ENCODE data around the gene NEUROG1. TPM values are rescaled to one million over a fixed set of nuclear protein-coding genes. Genes with fewer than 3 reads are reported as not detected.

The NEUROG1 gene
- total RNA-seq, 1 donor from 2014 or later: not detected

DNA sequence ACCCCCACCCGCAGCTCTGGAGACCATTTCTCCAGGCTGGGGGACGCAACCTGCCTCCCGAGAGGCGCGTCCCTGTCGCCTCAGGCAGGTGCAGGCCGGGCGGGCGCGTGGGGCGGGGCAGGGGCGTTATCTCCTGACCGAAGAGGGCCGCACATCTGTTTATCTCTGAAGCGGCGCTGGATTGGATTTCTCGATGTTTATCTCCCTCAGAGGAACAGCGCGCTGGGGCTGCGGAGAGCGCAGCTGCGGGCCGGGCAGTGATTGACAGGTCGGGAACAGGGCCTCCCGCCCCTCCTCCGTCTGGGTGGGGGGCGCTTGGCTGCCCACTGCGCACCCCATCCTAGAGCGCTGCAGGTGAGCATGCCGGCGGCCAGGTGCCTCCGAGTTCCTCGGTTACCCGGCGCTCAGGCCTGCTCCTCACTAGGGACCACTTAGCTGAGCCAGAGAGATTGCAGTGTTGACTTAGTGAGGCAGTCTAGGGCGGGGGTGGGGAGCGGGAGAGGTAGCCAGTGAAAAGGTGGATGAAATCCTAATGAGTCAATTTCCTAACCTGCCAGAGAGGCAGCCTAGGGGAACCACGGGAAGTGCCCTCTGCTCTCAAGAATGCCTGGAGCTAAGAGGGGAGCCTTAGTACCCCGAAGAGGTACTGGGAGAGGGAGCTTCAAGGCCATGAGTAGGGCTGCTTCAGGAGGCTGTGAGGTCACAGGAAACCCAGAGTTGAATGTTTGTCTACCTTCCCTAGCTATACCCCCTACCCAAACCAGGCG is 44.0 kb downstream of the NEUROG1 start:
- peaks cover 43% of the 10 kb centered on the region for H3K4me1 ChIP-seq
- no peaks in the 10 kb centered on the region for H3K27me3 ChIP-seq

DNA sequence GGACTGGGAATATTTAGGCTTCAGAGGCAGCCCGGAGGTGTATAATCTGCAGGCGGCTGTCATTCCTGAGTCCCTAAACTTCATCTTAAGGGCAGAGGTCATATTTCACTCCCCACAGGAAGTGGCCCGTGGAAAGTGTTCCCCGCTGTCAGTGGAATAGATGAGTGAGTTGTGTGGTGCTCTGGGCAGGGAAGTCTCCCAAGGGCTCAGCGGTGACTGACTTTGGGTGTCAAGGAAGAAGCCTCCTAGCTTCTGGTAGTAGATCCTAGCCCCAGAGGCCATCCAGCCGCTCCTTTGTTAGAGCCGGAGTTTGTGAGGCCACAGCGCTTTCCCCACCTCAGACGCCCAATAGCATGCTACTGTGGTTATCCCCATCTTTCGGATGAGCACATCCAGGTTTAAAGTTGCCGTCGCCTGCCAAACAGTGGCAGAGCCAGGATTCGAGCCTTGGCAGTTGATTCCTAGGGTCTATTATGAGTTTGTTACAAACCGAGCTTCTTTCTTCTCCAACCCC is 44.7 kb downstream of the NEUROG1 start:
- no peak for DNase-seq (ENCODE audit: extremely low spot score in 2 of 2)
- Histone ChIP-seq H3K27me3 (no peaks in the 10 kb centered on the region), H3K36me3 (no peaks in the 10 kb centered on the region), H3K4me3 (no peak overlapping the region), H3K4me1 (peaks cover 43% of the 10 kb centered on the region), H3K27ac (no peak overlapping the region), H3K9me3 (no peaks in the 10 kb centered on the region)
- TF ChIP-seq, protein P1, sequence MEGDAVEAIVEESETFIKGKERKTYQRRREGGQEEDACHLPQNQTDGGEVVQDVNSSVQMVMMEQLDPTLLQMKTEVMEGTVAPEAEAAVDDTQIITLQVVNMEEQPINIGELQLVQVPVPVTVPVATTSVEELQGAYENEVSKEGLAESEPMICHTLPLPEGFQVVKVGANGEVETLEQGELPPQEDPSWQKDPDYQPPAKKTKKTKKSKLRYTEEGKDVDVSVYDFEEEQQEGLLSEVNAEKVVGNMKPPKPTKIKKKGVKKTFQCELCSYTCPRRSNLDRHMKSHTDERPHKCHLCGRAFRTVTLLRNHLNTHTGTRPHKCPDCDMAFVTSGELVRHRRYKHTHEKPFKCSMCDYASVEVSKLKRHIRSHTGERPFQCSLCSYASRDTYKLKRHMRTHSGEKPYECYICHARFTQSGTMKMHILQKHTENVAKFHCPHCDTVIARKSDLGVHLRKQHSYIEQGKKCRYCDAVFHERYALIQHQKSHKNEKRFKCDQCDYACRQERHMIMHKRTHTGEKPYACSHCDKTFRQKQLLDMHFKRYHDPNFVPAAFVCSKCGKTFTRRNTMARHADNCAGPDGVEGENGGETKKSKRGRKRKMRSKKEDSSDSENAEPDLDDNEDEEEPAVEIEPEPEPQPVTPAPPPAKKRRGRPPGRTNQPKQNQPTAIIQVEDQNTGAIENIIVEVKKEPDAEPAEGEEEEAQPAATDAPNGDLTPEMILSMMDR (IDR thresholded peaks at IDR 0.05): no peak
- TF ChIP-seq POLR2A (IDR thresholded peaks at IDR 0.05) (no peak), POLR2AphosphoS5 (IDR thresholded peaks at IDR 0.05; ENCODE audit: insufficient read depth in 1 of 2, low read depth in 1 of 2) (no peak)
- intact Hi-C loops (cut with DNase I): no loop called here

More for the DNA sequence above, 44.0 kb downstream of the NEUROG1 start:
- no peaks in the 10 kb centered on the region for H3K9me3 ChIP-seq
- TF ChIP-seq, protein P1 (IDR thresholded peaks at IDR 0.05): no peak
- TF ChIP-seq POLR2A (IDR thresholded peaks at IDR 0.05) (no peak), POLR2AphosphoS5 (IDR thresholded peaks at IDR 0.05; ENCODE audit: insufficient read depth in 1 of 2, low read depth in 1 of 2) (no peak)
- intact Hi-C loops (cut with DNase I): no loop called here
- H3K36me3 ChIP-seq: no peaks in the 10 kb centered on the region
- no peak overlapping the region for H3K27ac ChIP-seq
- DNase-seq (ENCODE audit: extremely low spot score in 2 of 2): no peak
- no peak overlapping the region for H3K4me3 ChIP-seq

DNA sequence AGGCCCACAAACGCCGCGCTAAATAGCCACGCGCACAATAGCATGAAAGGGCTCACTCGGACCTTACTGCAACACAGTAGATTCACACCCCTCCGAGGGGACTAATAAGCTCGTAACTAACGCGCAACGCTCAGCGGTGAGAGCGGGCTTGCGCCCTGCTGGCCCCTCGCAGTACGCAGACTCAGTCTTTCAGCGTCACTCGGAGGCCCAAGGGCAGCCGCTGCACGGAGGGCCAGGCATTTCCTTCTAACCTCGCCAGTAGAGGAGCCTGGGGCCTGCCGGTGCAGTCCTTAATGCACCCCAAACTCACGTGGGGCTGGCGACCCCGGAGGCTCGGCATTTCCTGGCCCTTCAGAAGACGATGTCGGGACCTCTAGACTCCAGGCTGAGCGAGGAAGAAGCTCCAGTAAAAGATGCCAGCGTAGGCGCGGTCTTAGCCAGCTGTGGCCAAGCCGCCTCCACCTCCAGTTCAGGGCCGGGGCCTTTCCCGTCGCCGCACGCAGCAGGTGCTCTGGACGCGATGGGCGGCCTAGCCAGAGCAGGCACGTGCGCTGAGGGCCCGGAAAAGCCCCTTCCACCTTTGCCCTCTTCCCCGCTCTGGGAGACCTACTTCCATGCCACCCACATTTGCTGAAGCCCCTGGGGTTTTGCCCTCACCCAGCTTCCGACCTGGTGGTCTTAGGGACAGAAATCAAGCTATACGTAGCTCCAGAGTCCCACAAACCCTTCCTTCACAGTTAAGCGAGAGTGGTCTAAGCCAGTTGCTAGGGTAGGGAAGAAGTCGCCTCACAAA is 45.3 kb downstream of the NEUROG1 start:
- Histone ChIP-seq H3K27me3 (no peaks in the 10 kb centered on the region), H3K36me3 (no peaks in the 10 kb centered on the region), H3K4me3 (peak overlapping the region in 1 of 2 donors; percentile 36), H3K27ac (no peak overlapping the region), H3K9me3 (no peaks in the 10 kb centered on the region), H3K4me1 (peaks cover 43% of the 10 kb centered on the region)
- no peak for DNase-seq (ENCODE audit: extremely low spot score in 2 of 2)
- intact Hi-C loops (cut with DNase I): no loop called here
- TF ChIP-seq POLR2A (IDR thresholded peaks at IDR 0.05) (no peak), POLR2AphosphoS5 (IDR thresholded peaks at IDR 0.05; ENCODE audit: insufficient read depth in 1 of 2, low read depth in 1 of 2) (no peak)
- TF ChIP-seq, protein P1 (IDR thresholded peaks at IDR 0.05): no peak

DNA sequence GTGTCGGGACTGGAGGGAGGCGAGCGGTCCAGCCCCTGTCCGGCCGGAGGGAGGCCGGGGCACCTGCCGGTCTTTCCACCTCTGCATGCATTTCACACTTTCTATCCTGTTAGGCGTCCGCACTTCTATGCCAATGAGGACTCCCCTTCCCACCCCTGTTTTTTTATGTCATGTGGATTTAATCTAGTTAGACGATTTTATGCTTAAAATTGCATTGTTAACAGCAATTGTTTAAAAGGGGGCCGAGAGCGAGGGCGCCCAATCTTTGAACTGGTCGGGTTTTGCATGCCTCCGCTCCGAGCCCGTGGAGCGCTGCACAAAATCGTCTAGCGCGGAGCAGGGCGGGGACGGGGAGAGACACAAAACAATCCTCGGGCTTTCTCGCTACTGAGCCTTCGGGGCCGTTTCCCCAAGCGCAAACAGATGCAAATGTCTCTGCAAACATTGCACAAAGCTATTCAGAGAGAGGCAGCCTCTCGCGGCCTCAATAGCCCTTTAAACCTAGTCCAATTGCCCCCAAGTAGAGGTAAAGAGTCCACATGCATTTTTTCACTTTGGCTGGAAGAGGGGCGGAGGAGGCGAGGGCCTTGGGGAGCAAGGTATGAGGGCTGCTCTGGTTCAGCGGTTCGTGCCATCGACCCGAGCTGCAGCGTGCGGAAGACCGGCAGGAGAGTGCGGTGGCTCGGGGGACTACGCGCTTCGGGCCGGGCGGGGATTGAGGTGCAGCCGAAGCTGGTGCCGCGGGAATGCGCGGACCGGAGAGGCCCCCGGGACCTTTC is 46.1 kb downstream of the NEUROG1 start:
- no peaks in the 10 kb centered on the region for H3K36me3 ChIP-seq
- no peaks in the 10 kb centered on the region for H3K9me3 ChIP-seq
- H3K4me3 ChIP-seq: peak overlapping the region; percentile 32 to 36
- no peak overlapping the region for H3K27ac ChIP-seq
- intact Hi-C loops (cut with DNase I): no loop called here
- no peaks in the 10 kb centered on the region for H3K27me3 ChIP-seq
- TF ChIP-seq, protein P1 (IDR thresholded peaks at IDR 0.05): no peak
- TF ChIP-seq POLR2A (IDR thresholded peaks at IDR 0.05) (no peak), POLR2AphosphoS5 (IDR thresholded peaks at IDR 0.05; ENCODE audit: insufficient read depth in 1 of 2, low read depth in 1 of 2) (no peak)
- DNase-seq (ENCODE audit: extremely low spot score in 2 of 2): no peak
- H3K4me1 ChIP-seq: peaks cover 43% of the 10 kb centered on the region
